Measurements from ENCODE around the gene THSD7A.

THSD7A gene

GRCh38 chr7:11415101-11415500, 416.9 kb downstream of the THSD7A start:
- H3K4me3 ChIP-seq (ENCODE audit: low read depth, low read length): no peak overlapping the region
- H3K9me3 ChIP-seq (ENCODE audit: severe bottlenecking): peaks cover 15% of the 10 kb centered on the region
- H3K36me3 ChIP-seq: no peaks in the 10 kb centered on the region
- no peaks in the 10 kb centered on the region for H3K27me3 ChIP-seq (ENCODE audit: insufficient read depth, low read depth, severe bottlenecking)
- no peak for DNase-seq
- no peak overlapping the region for H3K27ac ChIP-seq
- no peak for TF ChIP-seq CTCF (IDR thresholded peaks at IDR 0.05; ENCODE audit: low read depth, low read length)

GRCh38 chr7:11413901-11414300, 418.1 kb downstream of the THSD7A start:
- no peak for TF ChIP-seq CTCF (IDR thresholded peaks at IDR 0.05; ENCODE audit: low read depth, low read length)
- DNase-seq: no peak
- no peaks in the 10 kb centered on the region for H3K36me3 ChIP-seq
- H3K4me3 ChIP-seq (ENCODE audit: low read depth, low read length): no peak overlapping the region
- H3K9me3 ChIP-seq (ENCODE audit: severe bottlenecking): peaks cover 14% of the 10 kb centered on the region
- no peaks in the 10 kb centered on the region for H3K27me3 ChIP-seq (ENCODE audit: insufficient read depth, low read depth, severe bottlenecking)
- H3K27ac ChIP-seq: no peak overlapping the region

GRCh38 chr7:11412036-11412435, 420.0 kb downstream of the THSD7A start:
- Histone ChIP-seq H3K27ac (no peak overlapping the region), H3K27me3 (ENCODE audit: insufficient read depth, low read depth, severe bottlenecking) (no peaks in the 10 kb centered on the region), H3K4me3 (ENCODE audit: low read depth, low read length) (no peak overlapping the region), H3K36me3 (no peaks in the 10 kb centered on the region), H3K9me3 (ENCODE audit: severe bottlenecking) (peaks cover 14% of the 10 kb centered on the region)
- DNase-seq: no peak
- TF ChIP-seq CTCF (IDR thresholded peaks at IDR 0.05; ENCODE audit: low read depth, low read length): no peak

GRCh38 chr7:11410656-11411644, 421.0 kb downstream of the THSD7A start:
- TF ChIP-seq CTCF (IDR thresholded peaks at IDR 0.05; ENCODE audit: low read depth, low read length): no peak
- no peaks in the 10 kb centered on the region for H3K36me3 ChIP-seq
- no peaks in the 10 kb centered on the region for H3K27me3 ChIP-seq (ENCODE audit: insufficient read depth, low read depth, severe bottlenecking)
- H3K27ac ChIP-seq: peak overlapping the region; percentile 21
- H3K9me3 ChIP-seq (ENCODE audit: severe bottlenecking): peaks cover 14% of the 10 kb centered on the region
- H3K4me3 ChIP-seq (ENCODE audit: low read depth, low read length): no peak overlapping the region
- DNase-seq: peak; percentile 64

GRCh38 chr7:11404355-11404754, 427.6 kb downstream of the THSD7A start:
- Histone ChIP-seq H3K27me3 (ENCODE audit: insufficient read depth, low read depth, severe bottlenecking) (no peaks in the 10 kb centered on the region), H3K27ac (no peak overlapping the region), H3K4me3 (ENCODE audit: low read depth, low read length) (no peak overlapping the region), H3K9me3 (ENCODE audit: severe bottlenecking) (no peaks in the 10 kb centered on the region), H3K36me3 (no peaks in the 10 kb centered on the region)
- TF ChIP-seq CTCF (IDR thresholded peaks at IDR 0.05; ENCODE audit: low read depth, low read length): no peak
- DNase-seq: no peak

Measured in WERI-Rb-1 (cell line).